ES-I3 (cell line): Measurements from ENCODE around the gene BPIFB6.

Experiments used
- H3K36me3 ChIP-seq: 2 replicates; pipeline ENCODE4 v1.6.1; 2013; ENCODE audit warnings: mild to moderate bottlenecking, low read length, control low read depth, moderate library complexity; ENCODE audit not compliant: insufficient read depth
- H3K4me1 ChIP-seq: 2 replicates; pipeline ENCODE4 v1.6.1; 2013; ENCODE audit warnings: mild to moderate bottlenecking, control low read depth, low read length; ENCODE audit not compliant: insufficient read depth
- H3K9ac ChIP-seq: 2 replicates; pipeline ENCODE4 v1.6.1; 2013; ENCODE audit warnings: low read depth, mild to moderate bottlenecking, low read length, moderate library complexity
- H3K9me3 ChIP-seq: 2 replicates; pipeline ENCODE4 v1.6.1; 2013; ENCODE audit warnings: mild to moderate bottlenecking, low read length, moderate library complexity; ENCODE audit not compliant: control insufficient read depth, insufficient read depth

Gene BPIFB6

DNA sequence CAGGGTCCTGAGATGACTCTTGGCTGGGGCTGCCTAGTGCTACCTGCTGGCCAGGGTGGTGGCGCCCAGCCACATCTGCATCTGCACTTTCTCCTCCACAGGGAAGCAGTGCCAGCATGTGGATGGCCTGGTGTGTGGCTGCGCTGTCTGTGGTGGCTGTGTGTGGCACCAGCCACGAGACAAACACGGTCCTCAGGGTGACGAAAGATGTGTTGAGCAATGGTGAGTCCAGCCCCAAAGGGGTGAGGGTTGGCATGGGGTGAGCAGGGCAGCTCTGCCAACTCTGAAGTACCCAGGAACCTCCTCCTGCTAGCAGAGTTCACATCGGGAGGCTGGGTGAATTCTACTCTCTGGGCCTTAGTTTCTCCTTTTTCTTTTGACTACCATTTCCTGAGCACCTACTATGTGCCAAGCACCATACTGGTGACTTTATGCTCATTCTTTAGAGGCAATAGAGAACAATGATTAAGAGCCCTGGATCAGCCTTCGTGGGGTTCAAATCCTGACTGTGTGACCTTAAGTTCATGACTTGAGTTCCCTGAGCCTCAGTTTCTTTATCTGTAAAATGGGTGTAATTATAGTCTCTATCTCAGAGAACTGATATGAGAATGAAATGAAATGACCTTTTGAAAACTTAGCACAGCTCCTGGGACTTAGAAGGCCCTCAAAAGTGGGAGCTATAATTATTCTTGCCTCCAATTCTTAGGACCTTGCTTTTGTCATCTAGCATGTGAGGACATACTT, 50.1 kb downstream of the BPIFB6 start:
- Histone ChIP-seq H3K36me3 (no peaks in the 10 kb centered on the region), H3K9me3 (no peaks in the 10 kb centered on the region), H3K9ac (no peak overlapping the region), H3K4me1 (no peaks in the 10 kb centered on the region)

DNA sequence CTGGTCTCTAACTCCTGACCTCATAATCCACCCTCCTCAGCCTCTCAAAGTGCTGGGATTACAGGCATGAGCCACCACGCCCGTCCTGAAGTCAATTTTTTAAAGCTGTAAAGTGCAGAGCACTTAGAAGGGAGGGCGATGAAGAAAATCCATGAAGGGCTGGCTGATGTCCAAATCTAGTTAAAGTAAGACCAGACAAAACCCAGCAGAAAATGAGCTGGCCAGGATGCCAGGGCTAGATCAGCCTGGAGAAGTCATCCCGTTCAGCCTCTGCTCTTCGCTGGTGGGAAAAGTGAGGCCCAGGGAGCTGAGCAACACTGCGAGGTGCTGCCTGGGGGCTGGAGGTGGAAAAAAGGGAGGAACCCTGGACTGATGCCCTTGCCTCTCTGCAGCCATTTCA, 51.1 kb downstream of the BPIFB6 start:
- H3K36me3 ChIP-seq = no peaks in the 10 kb centered on the region
- no peaks in the 10 kb centered on the region for H3K9me3 ChIP-seq
- no peaks in the 10 kb centered on the region for H3K4me1 ChIP-seq
- no peak overlapping the region for H3K9ac ChIP-seq

GRCh38 chr20:33083544-33084340, 52.3 kb downstream of the BPIFB6 start:
- no peaks in the 10 kb centered on the region for H3K4me1 ChIP-seq
- H3K9me3 ChIP-seq = no peaks in the 10 kb centered on the region
- no peak overlapping the region for H3K9ac ChIP-seq

DNA sequence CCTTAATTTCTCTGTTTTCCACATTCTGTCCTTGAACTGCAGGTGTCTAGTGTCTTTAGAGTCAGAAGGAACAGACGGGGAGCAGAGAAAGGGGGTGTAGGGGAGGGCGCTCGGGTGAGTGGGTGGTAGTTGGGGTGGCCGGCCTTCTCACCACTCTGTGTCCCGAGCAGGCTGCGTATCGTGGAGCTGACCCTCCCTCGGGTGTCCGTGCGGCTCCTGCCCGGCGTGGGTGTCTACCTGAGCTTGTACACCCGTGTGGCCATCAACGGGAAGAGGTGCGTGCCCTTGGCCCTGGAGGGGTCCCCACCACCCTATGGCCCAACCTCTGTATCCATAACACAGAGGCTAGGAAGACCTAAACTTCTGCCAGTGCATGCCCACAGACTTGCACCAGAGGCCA, 53.3 kb downstream of the BPIFB6 start:
- Histone ChIP-seq H3K9me3 (no peaks in the 10 kb centered on the region), H3K9ac (no peak overlapping the region), H3K4me1 (no peaks in the 10 kb centered on the region), H3K36me3 (no peaks in the 10 kb centered on the region)

More at GRCh38 chr20:33083544-33084340, 52.3 kb downstream of the BPIFB6 start:
- H3K36me3 ChIP-seq = no peaks in the 10 kb centered on the region

DNA sequence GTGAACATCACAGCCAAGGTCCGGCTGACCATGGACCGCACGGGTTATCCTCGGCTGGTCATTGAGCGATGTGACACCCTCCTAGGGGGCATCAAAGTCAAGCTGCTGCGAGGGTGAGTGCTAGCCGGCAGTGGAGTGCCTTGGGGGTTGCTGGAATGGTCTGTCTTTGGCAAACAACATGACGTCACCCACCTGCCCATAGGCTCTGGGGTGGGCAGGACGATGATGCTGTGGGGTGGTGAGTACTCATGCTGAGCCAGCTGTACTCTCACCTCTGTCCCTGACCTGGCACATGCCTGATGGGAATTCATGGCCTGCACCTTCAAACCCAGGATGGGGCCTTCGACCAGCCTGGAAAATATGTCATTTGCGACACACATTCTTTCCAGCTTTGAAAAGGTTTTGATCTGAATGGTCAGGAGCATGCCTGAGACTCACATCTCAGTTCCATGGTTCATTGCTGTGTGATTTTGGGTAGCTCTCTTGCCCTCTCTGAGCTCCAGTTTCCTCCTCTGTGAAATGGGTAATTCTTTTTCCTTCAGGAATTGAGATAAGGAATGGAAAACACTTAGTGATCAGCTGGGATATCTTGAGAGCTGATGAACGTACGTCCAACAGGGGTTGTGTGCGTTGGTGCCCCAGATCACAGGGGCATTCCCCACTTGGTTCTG, 54.7 kb downstream of the BPIFB6 start:
- Histone ChIP-seq H3K9me3 (no peaks in the 10 kb centered on the region), H3K36me3 (no peaks in the 10 kb centered on the region), H3K4me1 (no peaks in the 10 kb centered on the region), H3K9ac (no peak overlapping the region)

DNA sequence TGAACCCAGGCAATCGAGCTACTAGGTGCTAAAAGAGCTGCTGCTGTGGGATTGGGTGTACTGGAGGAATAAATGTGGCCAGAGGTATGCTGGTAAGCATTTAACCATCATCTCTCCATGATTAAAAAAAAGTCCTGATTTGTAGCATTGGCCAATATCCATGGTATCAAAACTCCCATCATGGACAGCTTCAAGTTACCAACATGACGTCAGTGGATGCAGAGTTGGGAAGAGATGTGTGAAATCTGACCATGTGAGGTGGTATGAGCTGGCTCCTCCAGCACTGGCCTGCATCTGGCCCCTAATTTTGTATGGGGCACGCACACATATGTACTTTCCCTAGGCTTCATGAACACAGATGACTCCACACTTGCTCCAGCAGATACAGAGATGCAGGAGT, 59.7 kb downstream of the BPIFB6 start:
- Histone ChIP-seq H3K36me3 (no peaks in the 10 kb centered on the region), H3K9ac (no peak overlapping the region), H3K4me1 (no peaks in the 10 kb centered on the region), H3K9me3 (no peaks in the 10 kb centered on the region)

DNA sequence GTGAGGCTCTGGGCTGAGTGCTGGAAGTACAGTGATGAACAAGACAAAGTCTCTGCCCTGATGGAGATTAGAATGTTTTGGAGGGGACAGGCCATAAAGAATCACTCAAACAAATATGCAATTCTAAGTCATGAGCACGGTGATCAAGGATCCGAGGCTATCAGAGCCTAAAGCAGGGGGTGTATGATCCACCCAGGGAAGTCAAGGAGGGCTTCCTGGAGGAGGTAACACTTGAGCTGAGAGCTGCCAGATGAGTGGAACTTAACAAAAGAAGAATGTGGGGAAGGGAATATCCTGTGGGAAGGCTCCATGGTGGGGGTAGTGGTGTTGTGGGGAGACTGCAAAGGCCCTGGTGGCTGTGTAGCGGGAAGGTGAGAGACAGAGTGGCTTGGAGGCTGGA, 60.2 kb downstream of the BPIFB6 start:
- H3K4me1 ChIP-seq = no peaks in the 10 kb centered on the region
- H3K36me3 ChIP-seq = no peaks in the 10 kb centered on the region
- no peak overlapping the region for H3K9ac ChIP-seq
- H3K9me3 ChIP-seq = no peaks in the 10 kb centered on the region

GRCh38 chr20:33092361-33092760, 60.9 kb downstream of the BPIFB6 start:
- no peak overlapping the region for H3K9ac ChIP-seq
- H3K36me3 ChIP-seq = no peaks in the 10 kb centered on the region
- no peaks in the 10 kb centered on the region for H3K9me3 ChIP-seq
- H3K4me1 ChIP-seq = no peaks in the 10 kb centered on the region

DNA sequence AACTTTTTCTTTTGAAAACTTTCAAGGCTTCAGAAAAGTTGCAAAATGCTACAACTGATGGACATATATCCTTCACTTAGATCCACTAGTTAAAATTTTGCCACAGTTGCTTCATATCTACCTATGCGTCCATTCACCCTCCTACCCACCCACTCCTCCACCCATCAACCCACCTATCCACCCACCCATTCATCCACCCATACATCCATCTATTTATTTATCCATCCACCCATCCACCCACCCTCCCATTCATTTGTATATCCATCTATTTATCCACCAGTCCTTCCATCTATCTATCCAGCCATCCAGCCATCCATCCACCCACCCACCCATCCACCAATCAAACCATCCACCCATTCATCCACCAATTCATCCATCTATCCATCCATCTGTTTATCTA, 61.6 kb downstream of the BPIFB6 start:
- Histone ChIP-seq H3K9ac (no peak overlapping the region), H3K4me1 (no peaks in the 10 kb centered on the region), H3K36me3 (no peaks in the 10 kb centered on the region), H3K9me3 (no peaks in the 10 kb centered on the region)

DNA sequence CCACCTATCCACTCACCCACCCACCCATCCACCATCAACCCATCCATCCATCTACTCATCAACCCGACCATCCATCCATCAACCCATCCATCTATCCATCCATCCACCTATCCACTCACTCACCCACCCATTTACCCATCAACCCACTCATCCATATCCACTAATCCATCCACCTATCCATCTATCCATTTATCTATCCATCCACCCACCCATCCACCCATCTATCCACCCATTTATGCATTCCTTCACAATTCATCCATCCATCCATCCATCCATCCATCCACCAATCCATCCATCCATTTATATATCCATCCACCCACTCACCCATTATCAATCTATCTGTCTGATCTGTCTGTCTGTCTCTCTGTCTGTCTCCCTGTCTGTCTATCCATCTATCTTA, 62.1 kb downstream of the BPIFB6 start:
- H3K9ac ChIP-seq = no peak overlapping the region
- H3K36me3 ChIP-seq = no peaks in the 10 kb centered on the region
- no peaks in the 10 kb centered on the region for H3K4me1 ChIP-seq
- no peaks in the 10 kb centered on the region for H3K9me3 ChIP-seq
